Prostate gland (tissue), 2 donors: Measurements from ENCODE around the gene SELENOM. TPM values are rescaled to one million over a fixed set of nuclear protein-coding genes. Genes with fewer than 3 reads are reported as not detected.
A peak's percentile ranks its signal among the peaks of the same experiment; 100 is the strongest.

Experiments used
- DNase-seq: peaks from one replicate; pipeline ENCODE4 v3.0.0-alpha.2; 2019; ENCODE audit warnings: low spot score
- H3K27ac ChIP-seq, 2 donors: fragments of 200-600 bp; sonication (generic); 2 replicates each; pipeline ENCODE4 v1.5.1; 2017 to 2019
- H3K27me3 ChIP-seq: fragments of 200-600 bp; sonication (generic); replicated peaks from 2 replicates; pipeline ENCODE4 v1.5.1; 2019; ENCODE audit not compliant: insufficient read depth
- H3K36me3 ChIP-seq, 2 donors: fragments of 200-600 bp; sonication (generic); 1 replicate in 1 of 2; 2 replicates in 1 of 2; pipeline versions ENCODE4 v1.5.1 to v1.8.1; 2017 to 2019
- H3K4me1 ChIP-seq: fragments of 200-600 bp; sonication (generic); replicated peaks from 2 replicates; pipeline ENCODE4 v1.5.1; 2019
- H3K4me3 ChIP-seq, 2 donors: fragments of 200-600 bp; sonication (generic); 2 replicates each; pipeline ENCODE4 v1.5.1; 2017 to 2019
- H3K9me3 ChIP-seq: fragments of 200-600 bp; sonication (generic); 2 replicates; pipeline ENCODE4 v1.5.1; 2017
- POLR2A ChIP-seq: fragments of 450-650 bp; IDR thresholded peaks from one replicate; pipeline ENCODE4 v1.6.1; 2016; ENCODE audit warnings: antibody characterized with exemption, mild to moderate bottlenecking
- POLR2AphosphoS5 ChIP-seq: sonication (generic); formaldehyde crosslinking; IDR thresholded peaks from one replicate; pipeline ENCODE4 v1.6.1; 2017; ENCODE audit warnings: antibody characterized with exemption
- WGBS: methylation state at CpG from one replicate; pipeline ENCODE4 v1.1.5; 2018; 5-methylcytosine and 5-hydroxymethylcytosine counted together
- intact Hi-C: fragments of 100-400 bp; cut with DNase I; formaldehyde crosslinking; loops from one replicate; pipeline ENCODE4 v1.14.2; 2022
- total RNA-seq, 2 donors: library from RNA; depleted of rRNA; stranded (reverse); fragments of >200 nt; gene quantifications; one replicate each; pipeline ENCODE4 v1.1.0, GENCODE V29; 2016
- TF ChIP-seq, protein P1 (sequence below), 4 experiments: fragments of 200-600 bp in 2 of 4; fragments of 450-650 bp in 2 of 4; sonication (generic) in 2 of 4; IDR thresholded peaks; 1 replicate in 3 of 4; 2 replicates in 1 of 4; pipeline ENCODE4 v1.5.1; 2016 to 2019; ENCODE audit warnings: antibody characterized with exemption in 4 of 4, mild to moderate bottlenecking in 2 of 4, moderate library complexity in 2 of 4

Gene SELENOM
- total RNA-seq, 2 donors from 2014 or later, result 382 to 434 TPM

DNA sequence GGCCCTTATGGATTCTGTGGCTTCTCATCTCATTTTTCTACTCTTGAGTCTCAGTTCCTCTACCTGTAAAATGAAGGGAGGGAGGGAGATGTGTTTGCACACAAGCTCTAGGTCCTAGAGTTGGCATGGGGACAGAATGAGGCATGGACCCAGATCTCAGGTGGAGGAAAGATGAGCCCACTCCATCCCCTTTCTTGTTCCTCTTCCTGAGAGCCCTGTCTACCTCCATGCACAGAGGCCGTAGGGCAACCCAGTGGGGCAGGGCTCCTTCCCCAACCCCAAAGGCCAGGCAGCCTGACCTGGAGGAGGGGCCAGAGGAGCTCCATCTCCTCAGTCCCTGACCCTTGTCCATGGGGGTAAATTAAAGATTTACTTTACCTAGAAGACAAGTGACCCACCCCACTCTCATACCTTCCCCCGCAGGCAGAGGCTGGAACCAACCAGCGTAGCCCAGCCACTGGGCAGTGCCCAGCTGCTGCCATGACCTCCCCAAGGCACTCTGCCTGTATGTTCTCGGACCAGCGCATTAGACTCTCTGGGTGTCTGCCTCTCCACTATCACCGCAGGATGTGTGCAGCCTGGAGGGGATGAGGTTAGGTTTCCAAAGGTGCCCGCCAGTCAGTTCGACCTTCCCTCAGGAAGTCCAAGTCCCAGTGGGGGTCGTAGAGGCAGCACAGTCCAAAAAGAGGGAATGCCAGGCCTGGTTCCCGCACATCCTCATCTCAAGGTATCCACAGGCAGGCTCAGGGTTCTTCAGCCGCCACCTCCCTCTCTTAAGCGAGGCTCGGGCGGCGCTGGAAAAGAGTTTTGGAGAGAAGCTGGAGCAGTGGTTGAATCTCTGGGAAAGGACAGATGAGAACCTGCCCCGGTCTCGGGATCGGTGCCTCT is 23.2 kb downstream of the SELENOM start:
- DNase-seq, result no peak
- Histone ChIP-seq H3K27ac (peak overlapping the region; percentile 90), H3K9me3 (no peaks in the 10 kb centered on the region), H3K36me3 (no peaks in the 10 kb centered on the region), H3K27me3 (no peaks in the 10 kb centered on the region), H3K4me3 (peak overlapping the region; percentile 47 to 62), H3K4me1 (peaks cover 11% of the 10 kb centered on the region)
- intact Hi-C loops, result no loop called here
- TF ChIP-seq POLR2A, result no peak
- 18% methylated on average over 18 of the region's 18 CpGs for WGBS

DNA sequence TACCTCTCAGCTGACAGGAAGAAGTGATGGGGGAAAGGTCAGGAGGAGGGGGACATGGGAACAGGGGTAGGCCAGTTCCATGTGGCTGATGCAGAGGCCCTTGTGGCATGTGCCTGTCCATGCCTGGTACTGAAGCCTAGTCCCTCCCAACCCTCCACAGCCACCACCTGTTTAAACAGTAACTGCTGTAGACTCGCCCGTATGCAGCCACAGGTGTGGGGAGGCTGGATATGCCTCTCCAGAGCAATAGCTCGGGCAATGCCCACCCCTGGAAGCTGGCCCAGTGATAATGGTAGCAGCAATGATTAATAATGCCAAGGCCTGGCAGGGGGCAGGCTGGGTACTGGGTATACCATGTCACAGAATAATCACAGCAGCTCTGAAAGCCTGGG is 24.0 kb downstream of the SELENOM start:
- DNase-seq, result no peak
- intact Hi-C loops, result no loop called here
- H3K9me3 ChIP-seq, result no peaks in the 10 kb centered on the region
- H3K27me3 ChIP-seq, result no peaks in the 10 kb centered on the region
- no peaks in the 10 kb centered on the region for H3K36me3 ChIP-seq
- peaks cover 11% of the 10 kb centered on the region for H3K4me1 ChIP-seq
- H3K4me3 ChIP-seq, result no peak overlapping the region
- no peak for TF ChIP-seq POLR2AphosphoS5
- no peak for TF ChIP-seq POLR2A
- TF ChIP-seq, protein P1, sequence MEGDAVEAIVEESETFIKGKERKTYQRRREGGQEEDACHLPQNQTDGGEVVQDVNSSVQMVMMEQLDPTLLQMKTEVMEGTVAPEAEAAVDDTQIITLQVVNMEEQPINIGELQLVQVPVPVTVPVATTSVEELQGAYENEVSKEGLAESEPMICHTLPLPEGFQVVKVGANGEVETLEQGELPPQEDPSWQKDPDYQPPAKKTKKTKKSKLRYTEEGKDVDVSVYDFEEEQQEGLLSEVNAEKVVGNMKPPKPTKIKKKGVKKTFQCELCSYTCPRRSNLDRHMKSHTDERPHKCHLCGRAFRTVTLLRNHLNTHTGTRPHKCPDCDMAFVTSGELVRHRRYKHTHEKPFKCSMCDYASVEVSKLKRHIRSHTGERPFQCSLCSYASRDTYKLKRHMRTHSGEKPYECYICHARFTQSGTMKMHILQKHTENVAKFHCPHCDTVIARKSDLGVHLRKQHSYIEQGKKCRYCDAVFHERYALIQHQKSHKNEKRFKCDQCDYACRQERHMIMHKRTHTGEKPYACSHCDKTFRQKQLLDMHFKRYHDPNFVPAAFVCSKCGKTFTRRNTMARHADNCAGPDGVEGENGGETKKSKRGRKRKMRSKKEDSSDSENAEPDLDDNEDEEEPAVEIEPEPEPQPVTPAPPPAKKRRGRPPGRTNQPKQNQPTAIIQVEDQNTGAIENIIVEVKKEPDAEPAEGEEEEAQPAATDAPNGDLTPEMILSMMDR (IDR thresholded peaks at IDR 0.05), result no peak
- H3K27ac ChIP-seq, result peak overlapping the region; percentile 90
- 33% methylated on average over 3 of the region's 3 CpGs for WGBS

DNA sequence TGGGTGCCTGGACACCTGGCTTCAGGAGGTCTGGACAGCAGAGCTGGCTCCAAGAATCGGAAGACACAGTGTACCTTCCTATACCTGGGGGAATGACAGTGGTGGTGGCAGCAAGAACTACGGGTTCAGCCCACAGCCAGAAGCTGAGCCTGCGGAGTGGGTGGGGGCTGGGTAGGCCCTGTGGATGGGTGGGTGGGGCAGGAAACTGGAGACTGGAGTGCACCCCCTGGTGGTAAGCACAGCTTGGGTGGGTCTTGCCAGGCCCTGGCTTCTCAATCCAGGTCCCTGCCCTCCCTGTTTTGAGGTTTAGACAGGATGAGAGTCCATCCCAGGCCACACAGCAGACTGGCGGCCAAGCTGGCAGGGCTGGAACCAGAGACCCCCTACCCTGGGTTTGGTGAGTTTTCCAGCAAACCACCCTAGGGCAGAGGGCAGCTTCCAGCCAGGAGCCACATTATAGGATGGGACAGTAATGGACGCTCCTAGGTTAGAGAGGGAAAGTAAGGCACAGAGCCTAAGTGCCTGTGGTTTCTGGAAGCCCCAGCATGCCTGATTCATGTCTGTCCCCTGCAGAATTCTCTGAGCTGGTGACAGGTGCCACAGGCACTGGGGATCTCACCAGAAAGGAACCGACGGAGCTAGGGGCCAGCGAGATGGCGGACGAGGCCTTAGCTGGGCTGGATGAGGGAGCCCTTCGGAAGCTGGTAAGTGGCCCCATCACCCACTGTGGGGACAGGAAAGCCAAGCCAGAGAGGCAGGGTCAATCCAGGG is 24.6 kb downstream of the SELENOM start:
- peaks cover 11% of the 10 kb centered on the region for H3K4me1 ChIP-seq
- WGBS, result 63% methylated on average over 11 of the region's 11 CpGs
- H3K27ac ChIP-seq, result peak overlapping the region; percentile 90
- H3K36me3 ChIP-seq, result no peaks in the 10 kb centered on the region
- DNase-seq, result peak; percentile 50
- TF ChIP-seq POLR2A, result no peak
- TF ChIP-seq, protein P1 (IDR thresholded peaks at IDR 0.05), result peak in 3 of 4 experiments; percentile 44 to 58 (median 51)
- intact Hi-C loops, result no loop called here
- H3K9me3 ChIP-seq, result no peaks in the 10 kb centered on the region
- peak overlapping the region; percentile 61 to 69 for H3K4me3 ChIP-seq
- H3K27me3 ChIP-seq, result no peaks in the 10 kb centered on the region

DNA sequence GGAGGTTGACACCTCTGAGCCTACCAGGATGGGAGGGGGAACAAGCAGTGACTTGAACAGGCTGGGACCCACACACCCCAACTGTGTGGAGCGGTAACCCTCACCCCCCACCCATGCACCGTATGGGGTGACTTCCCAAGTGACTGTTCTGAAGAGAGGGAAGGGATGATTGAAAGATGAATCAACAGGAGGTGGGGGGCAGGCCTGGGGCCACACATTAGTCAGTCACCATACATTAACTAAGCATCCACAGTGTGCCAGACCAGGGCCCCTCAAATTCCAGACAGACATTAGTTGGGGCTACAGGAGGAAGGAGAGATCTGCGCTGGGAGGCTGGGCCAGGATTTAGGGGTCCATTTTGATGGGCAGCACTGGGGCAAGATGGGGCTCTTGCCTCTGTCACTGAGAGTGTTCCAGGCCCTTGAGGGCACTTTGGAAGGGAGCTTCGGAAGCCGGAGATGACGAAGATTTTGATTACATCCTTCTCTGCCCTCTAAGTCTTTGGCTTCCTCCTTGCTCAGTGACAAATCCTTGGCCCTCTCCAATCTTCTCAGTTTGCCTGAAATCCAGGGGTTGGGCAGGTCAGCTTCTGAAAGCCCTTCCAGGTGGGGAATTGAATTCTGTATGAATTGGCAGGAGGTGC is 25.3 kb downstream of the SELENOM start:
- no peaks in the 10 kb centered on the region for H3K36me3 ChIP-seq
- WGBS, result 45% methylated on average over 6 of the region's 6 CpGs
- peak overlapping the region; percentile 90 for H3K27ac ChIP-seq
- H3K9me3 ChIP-seq, result no peaks in the 10 kb centered on the region
- DNase-seq, result no peak
- intact Hi-C loops, result loop anchor here (2.0 kb wide), 2 partner anchors 113 to 133 kb away; partner anchors contain the start of genes MORC2 and TUG1
- TF ChIP-seq POLR2AphosphoS5 (no peak), POLR2A (no peak)
- TF ChIP-seq, protein P1 (IDR thresholded peaks at IDR 0.05), result no peak
- H3K4me1 ChIP-seq, result peaks cover 11% of the 10 kb centered on the region
- H3K4me3 ChIP-seq, result peak overlapping the region; percentile 61 to 69
- H3K27me3 ChIP-seq, result no peaks in the 10 kb centered on the region
